GM21786 (cell line): ENCODE data around the gene PACS1.
"Not testable (repeated sequence)": the region's sequence is repeated elsewhere in the genome, so short reads cannot be mapped to it uniquely, and the experiment has no call there.

Experiments
- ATAC-seq: cut with Tn5 transposase; IDR thresholded peaks from one replicate; pipeline ENCODE4 v1.9.1; 2021; ENCODE audit not compliant: unreplicated experiment

The PACS1 gene

GRCh38 chr11:66242095-66242765 lies 172.2 kb downstream of the PACS1 start:
- ATAC-seq = no peak

- ATAC-seq = no peak
Measured at GRCh38 chr11:66243782-66244535, 173.9 kb downstream of the PACS1 start.

DNA sequence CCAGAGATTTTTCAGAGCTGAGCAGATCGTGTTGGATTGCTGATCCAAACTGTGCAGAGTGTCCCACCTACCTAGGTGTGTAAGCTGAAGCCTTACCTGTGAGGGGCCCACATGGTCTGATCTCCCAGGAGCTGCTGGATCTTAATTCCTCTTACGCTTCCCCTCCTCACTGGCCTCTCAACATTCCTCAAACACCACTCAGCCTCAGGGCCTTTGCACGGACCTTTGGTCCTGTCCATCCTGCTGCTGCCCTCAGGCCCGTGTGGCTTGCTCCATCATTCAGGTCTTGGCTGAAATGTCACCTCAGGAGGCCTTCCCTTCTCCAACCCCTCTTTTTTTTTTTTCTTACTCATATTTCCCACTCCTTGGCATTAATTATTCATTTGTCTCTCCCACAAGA lies 177.2 kb downstream of the PACS1 start:
- ATAC-seq = no peak

- no peak for ATAC-seq
Measured at GRCh38 chr11:66247801-66248200, 177.7 kb downstream of the PACS1 start.

GRCh38 chr11:66248903-66249302 lies 178.8 kb downstream of the PACS1 start:
- no peak for ATAC-seq

GRCh38 chr11:66251809-66252208 lies 181.7 kb downstream of the PACS1 start:
- no peak for ATAC-seq

- ATAC-seq = not testable (repeated sequence)
Measured at GRCh38 chr11:66253081-66253480, 183.0 kb downstream of the PACS1 start.

DNA sequence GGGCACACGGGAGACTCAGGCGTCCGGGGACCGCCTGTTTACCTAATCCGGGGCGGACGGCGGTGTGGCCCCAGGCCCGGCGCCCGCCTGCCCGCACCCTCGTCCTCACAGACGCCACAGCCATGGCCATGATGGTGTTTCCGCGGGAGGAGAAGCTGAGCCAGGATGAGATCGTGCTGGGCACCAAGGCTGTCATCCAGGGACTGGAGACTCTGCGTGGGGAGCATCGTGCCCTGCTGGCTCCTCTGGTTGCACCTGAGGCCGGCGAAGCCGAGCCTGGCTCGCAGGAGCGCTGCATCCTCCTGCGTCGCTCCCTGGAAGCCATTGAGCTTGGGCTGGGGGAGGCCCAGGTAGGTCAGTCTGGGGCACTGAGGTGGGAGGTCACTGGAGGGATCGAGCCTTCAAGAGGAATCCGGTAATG lies 188.4 kb downstream of the PACS1 start:
- no peak for ATAC-seq

GRCh38 chr11:66259225-66259624 lies 189.2 kb downstream of the PACS1 start:
- ATAC-seq = no peak

DNA sequence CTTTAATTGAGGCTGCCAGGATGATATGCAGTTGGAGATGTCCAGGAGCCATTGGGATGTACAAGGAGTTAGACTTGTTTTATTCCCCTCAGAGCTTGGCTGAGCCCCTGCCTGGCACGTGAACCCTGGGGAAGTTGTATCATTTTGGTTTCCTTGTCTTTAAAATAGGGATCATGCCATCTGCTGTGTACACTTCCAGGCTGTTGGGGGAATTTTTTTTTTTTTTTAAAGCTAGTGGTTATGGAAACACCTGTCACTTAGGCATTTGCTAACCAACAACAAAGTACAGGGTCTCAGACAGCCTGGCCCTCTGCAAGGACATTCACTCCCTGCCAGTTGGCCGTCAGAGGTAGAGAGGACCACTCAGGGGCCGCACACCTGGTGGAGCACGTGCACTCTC lies 189.9 kb downstream of the PACS1 start:
- ATAC-seq = no peak

DNA sequence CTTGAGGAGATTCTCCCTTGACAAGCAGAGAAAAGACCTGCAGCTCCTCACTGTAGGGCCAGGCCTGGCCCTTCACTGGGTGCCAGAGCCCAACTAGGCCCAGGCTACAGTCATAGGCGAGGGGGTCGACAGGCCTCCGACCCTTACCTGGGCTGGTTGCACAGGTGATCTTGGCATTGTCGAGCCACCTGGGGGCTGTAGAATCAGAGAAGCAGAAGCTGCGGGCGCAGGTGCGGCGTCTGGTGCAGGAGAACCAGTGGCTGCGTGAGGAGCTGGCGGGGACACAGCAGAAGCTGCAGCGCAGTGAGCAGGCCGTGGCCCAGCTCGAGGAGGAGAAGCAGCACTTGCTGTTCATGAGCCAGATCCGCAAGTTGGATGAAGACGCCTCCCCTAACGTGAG lies 191.5 kb downstream of the PACS1 start:
- ATAC-seq = no peak

DNA sequence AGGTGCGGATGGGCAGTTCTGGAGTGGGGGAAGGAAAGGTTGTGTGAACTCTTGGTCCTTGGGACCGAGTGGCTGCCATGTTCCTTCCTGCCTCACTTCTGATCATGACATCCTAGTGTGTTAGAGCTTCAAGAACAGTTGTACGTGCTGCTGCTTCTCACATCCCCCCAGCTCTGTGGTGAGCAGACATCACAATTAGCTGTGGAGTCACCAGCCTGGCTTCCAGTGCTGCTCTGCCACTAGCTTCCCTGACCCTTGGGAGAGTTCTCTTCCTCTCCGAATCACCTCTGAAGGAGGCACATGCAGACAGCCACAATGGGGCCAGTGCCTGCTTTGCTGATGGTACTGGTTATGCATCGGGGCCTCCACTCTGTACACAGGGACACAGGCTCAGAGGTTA lies 192.1 kb downstream of the PACS1 start:
- ATAC-seq = no peak

GRCh38 chr11:66262696-66263095 lies 192.6 kb downstream of the PACS1 start:
- ATAC-seq = no peak

DNA sequence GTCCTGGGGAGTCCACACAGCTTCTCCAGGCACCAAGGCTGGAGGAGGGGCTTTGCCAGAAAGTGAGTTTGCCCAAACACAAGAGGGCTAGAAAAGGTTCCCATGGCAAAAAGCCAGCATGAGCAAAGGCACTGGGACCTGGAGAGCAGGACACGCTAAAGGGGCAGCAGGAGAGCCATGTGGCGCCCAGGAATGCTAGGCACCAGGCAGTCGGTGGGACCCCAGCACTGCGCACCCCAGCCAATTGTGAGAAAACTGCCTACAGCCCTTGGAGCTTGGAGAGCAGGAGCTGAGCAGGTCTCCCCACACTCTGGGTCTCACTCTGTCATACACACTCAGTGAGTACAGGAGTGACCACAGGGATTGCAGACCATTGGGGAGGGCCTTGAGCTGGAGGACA lies 193.2 kb downstream of the PACS1 start:
- ATAC-seq = no peak

GRCh38 chr11:66263785-66264184 lies 193.7 kb downstream of the PACS1 start:
- no peak for ATAC-seq

DNA sequence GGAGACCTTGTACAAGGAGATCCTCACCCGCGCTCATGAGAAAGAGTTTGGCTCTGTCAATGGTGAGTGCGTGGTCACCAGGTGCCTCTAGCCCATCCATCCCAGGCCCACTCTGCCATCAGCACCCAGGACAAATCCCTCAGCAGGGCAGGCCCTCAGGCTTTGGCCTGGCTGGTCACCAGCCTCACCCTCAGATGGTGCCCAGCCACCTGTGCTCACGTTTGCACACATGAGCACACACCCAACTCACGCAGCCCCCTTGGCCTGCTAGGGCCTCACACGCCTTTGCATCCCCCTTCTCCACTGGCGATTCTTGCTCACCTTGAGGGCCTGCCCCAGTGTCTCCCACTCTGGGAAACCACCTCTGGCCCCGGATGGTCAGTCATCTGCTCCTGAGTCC lies 194.3 kb downstream of the PACS1 start:
- ATAC-seq = no peak

GRCh38 chr11:66264914-66265313 lies 194.8 kb downstream of the PACS1 start:
- no peak for ATAC-seq

- ATAC-seq = no peak
Measured at GRCh38 chr11:66265531-66266377, 195.7 kb downstream of the PACS1 start.

DNA sequence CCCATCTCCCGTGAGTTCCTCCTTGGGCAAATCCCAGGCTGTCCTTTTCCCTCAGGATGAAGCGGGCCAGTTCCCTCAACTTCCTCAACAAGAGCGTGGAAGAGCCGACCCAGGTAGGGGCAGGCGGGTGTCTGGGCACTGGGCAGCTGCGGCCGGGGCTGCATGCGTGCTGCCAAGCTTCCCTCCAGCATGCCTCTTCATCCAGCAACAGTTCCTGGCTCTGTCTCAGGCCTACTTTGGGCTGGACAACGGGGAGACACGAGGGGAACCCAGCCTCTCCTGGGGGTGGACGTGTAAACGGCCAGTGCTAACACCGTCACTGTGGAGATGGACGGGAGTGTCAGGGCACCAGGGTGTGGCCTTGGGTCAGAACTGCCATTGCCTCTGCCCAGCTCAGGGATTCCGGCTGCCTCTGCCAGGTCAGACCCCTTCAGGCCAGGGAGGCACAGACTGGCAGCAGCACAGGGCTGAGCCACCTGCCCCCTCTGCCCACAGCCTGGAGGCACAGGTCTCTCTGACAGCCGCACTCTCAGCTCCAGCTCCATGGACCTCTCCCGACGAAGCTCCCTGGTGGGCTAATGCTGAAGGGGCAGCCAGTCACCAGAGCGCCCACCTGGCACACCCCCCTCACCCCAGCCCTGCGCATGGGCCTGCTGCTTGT lies 196.4 kb downstream of the PACS1 start:
- no peak for ATAC-seq

DNA sequence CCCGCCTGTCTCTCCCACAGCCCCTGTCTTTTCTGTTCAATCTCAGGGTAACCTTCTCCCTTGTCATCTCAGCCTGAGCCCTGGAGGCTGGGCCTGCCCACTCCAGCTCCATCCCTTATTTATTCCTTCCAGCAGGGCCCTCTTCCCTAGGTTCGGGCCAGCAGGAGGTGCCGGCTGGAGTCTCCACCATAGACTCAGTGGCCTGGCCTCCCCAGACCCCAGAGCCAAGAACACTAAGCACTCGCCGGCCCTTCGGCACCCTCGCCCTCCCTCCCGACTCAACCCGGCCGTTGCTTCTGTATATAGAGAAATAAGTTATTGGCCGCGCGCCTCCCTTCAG lies 196.9 kb downstream of the PACS1 start:
- no peak for ATAC-seq
